Psoas muscle (tissue), 8 donors: ENCODE data around the gene FPGS. TPM values are rescaled to one million over a fixed set of nuclear protein-coding genes. Genes with fewer than 3 reads are reported as not detected.

Experiments used
- ATAC-seq, 4 donors: fragments of 200-7000 bp; cut with Tn5 transposase; one replicate each; pipeline ENCODE4 v1.9.1; 2020; ENCODE audit warnings: moderate library complexity in 3 of 4, mild to moderate bottlenecking in 2 of 4
- DNase-seq, 2 donors: peaks; one replicate each; pipeline ENCODE4 v3.0.0-alpha.2; 2020
- H3K27ac ChIP-seq: fragments of 200-600 bp; one replicate; pipeline ENCODE4 v1.8.0; 2022
- H3K27me3 ChIP-seq, 3 donors: fragments of 200-600 bp in 1 of 3; one replicate each; pipeline versions ENCODE4 v1.6.1 to v1.8.0; 2013 to 2022; ENCODE audit warnings: low read length in 2 of 3, mild to moderate bottlenecking in 2 of 3, moderate library complexity in 1 of 3; ENCODE audit not compliant: insufficient read depth in 3 of 3
- H3K36me3 ChIP-seq, 2 donors: fragments of 200-600 bp in 1 of 2; one replicate each; pipeline versions ENCODE4 v1.6.1 to v1.8.0; 2013 to 2022; ENCODE audit warnings: low read depth in 1 of 2, mild to moderate bottlenecking in 1 of 2, moderate library complexity in 1 of 2; ENCODE audit not compliant: insufficient read depth in 1 of 2
- H3K4me1 ChIP-seq: fragments of 200-600 bp; one replicate; pipeline ENCODE4 v1.8.0; 2022
- H3K4me3 ChIP-seq: fragments of 200-600 bp; one replicate; pipeline ENCODE4 v1.8.0; 2022; ENCODE audit warnings: mild to moderate bottlenecking
- H3K9me3 ChIP-seq: fragments of 200-600 bp; one replicate; pipeline ENCODE4 v1.8.0; 2022
- WGBS, 3 donors: extraction: QIAGEN DNeasy Blood & Tissue Kit; methylation state at CpG; one replicate each; pipeline versions ENCODE4 v1.1.6 to v1.1.7; 2013; 5-methylcytosine and 5-hydroxymethylcytosine counted together
- intact Hi-C, 2 donors: fragments of 100-400 bp; cut with DNase I; formaldehyde crosslinking; loops; one replicate each; pipeline versions ENCODE4 v1.11.0 to v1.14.2; 2022
- polyA plus RNA-seq, 3 donors: library from polyadenylated mRNA; stranded (reverse); fragments of 200-250 nt; gene quantifications; one replicate each; pipeline ENCODE4 v1.2.3, GENCODE V29; 2013
- total RNA-seq, 4 donors: library from RNA; stranded (reverse); fragmentation: NEBNext Ultra II Directional in 2 of 4; extraction: Animal tissue kit (Norgen Biotek cat#: 25700) in 2 of 4; gene quantifications; one replicate each; pipeline versions ENCODE4 v1.2.1 to v1.2.4, GENCODE V29; 2021 to 2023
- TF ChIP-seq, protein P1 (sequence below): fragments of 200-600 bp; IDR thresholded peaks from one replicate; pipeline ENCODE4 v1.8.0; 2022; ENCODE audit warnings: antibody characterized with exemption
- donor health status: healthy with polysubstance abuse.
- donor health status: DM: no; HTN: no; CAD: no; lungs with moderate emphysema.
- donor health status: Bipolar disorder and iron deficiency.
- donor health status: healthy.
- donor health status: DM: yes; HTN: yes; CAD: no.
- donor health status: DM: no; HTN: no; CAD: no.
- donor health status: DM: no; HTN: no; CAD: no.
- donor health status: DM: yes; HTN: yes; CAD: no.

Gene FPGS
- total and polyA plus RNA-seq, 7 donors, result 21.9 to 61.9 (median 39.7) TPM

DNA sequence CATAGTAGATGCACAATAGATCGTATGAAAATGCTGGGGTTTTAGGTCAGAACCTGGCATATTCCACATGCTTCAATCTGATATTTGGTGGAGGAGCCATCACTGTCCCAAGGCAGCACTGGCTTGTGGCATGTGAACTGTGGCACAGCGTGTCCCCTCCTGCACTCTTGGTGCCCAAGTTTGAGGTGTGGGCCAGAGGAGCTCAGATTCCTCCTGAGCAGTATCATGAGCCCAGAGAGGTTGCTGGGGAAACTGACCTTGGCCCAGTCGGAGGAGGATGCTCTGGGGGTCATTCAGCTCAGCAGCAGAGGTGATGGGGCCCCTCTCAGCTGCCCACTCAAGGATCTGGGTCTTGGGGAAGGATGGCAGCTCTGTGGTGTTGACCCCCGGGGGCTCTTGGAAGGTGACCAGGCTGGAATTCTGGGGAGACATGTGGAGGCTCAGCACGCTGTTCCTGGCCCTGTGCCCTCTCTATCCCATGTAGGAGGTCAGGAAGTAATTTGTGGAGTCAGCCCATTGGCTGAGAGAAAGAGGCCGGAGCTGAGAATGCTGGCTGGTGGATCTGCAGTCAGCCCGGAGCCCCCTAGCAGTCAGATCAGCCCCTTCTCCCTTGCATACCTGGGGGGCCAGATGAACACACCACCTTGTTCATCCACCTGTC lies 23.7 kb downstream of the FPGS start:
- intact Hi-C loops, result loop anchor here in 1 of 2 donors (5.0 kb wide), 1 partner anchor 961 kb away; the partner anchor contains the start of gene TBC1D13
- peaks cover 0 to 39% of the 10 kb centered on the region in 2 donors for H3K36me3 ChIP-seq
- H3K9me3 ChIP-seq, result no peaks in the 10 kb centered on the region
- H3K4me1 ChIP-seq, result peaks cover 38% of the 10 kb centered on the region
- ATAC-seq (peak in 1 of 4 donors; percentile 2), DNase-seq (no peak)
- no peak overlapping the region for H3K27ac ChIP-seq
- no peak overlapping the region for H3K4me3 ChIP-seq
- no peaks in the 10 kb centered on the region for H3K27me3 ChIP-seq
- 38 to 54% (median 39%) methylated on average over 7 of the region's 7 CpGs for WGBS, 3 donors
- TF ChIP-seq, protein P1, sequence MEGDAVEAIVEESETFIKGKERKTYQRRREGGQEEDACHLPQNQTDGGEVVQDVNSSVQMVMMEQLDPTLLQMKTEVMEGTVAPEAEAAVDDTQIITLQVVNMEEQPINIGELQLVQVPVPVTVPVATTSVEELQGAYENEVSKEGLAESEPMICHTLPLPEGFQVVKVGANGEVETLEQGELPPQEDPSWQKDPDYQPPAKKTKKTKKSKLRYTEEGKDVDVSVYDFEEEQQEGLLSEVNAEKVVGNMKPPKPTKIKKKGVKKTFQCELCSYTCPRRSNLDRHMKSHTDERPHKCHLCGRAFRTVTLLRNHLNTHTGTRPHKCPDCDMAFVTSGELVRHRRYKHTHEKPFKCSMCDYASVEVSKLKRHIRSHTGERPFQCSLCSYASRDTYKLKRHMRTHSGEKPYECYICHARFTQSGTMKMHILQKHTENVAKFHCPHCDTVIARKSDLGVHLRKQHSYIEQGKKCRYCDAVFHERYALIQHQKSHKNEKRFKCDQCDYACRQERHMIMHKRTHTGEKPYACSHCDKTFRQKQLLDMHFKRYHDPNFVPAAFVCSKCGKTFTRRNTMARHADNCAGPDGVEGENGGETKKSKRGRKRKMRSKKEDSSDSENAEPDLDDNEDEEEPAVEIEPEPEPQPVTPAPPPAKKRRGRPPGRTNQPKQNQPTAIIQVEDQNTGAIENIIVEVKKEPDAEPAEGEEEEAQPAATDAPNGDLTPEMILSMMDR, result no peak

DNA sequence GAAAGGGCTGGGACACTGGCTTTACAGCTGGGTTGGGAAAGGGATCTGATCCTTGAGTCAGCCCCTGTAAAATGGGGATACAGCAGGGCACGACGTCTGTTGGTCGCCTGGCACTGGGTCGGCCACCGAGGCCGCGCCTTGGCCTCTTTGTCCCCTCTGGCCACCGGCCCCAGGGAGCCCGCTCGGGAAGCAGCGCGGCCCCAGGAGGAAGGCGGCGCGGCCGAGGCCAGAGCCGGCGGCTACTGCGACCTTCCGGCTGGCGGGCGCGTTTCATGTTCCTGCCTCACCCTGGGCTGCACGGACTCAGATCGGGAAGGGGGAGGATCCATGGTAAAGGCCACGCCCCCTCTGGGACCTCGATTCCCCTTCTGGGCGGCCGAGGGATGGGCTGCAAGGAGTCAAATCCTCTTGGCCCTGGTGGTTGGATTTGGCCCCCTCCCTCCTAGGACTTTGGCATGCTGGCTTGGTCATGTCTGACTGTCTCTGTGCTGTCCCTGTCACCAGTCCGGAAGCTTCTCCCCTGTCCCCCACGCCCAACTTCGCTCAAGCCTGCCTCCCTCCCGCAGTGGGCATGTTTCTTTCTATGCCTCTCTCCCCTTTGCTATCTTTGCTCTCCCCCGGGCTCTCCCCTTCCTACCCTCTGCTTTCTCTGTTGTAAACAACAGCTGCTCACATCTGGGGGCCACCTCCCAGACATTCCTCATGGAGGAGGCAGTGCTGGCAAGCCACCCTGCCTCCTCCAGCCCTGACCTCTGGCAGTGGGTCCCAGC lies 25.8 kb downstream of the FPGS start:
- no peaks in the 10 kb centered on the region for H3K9me3 ChIP-seq
- WGBS, 3 donors, result 3 to 11% (median 5%) methylated on average over 28 to 34 of the region's 34 CpGs
- DNase-seq, result peak; percentile 91 to 94
- intact Hi-C loops, result loop anchor here in 1 of 2 donors (5.0 kb wide), 1 partner anchor 959 kb away; the partner anchor contains the start of gene TBC1D13
- no peaks in the 10 kb centered on the region for H3K27me3 ChIP-seq
- TF ChIP-seq, protein P1, result peak; percentile 16
- H3K4me1 ChIP-seq, result peaks cover 38% of the 10 kb centered on the region
- H3K27ac ChIP-seq, result peak overlapping the region; percentile 76
- H3K36me3 ChIP-seq, result peaks cover 0 to 35% of the 10 kb centered on the region in 2 donors
- peak overlapping the region; percentile 59 for H3K4me3 ChIP-seq
- peak; percentile 70 to 85 (median 80) for ATAC-seq

DNA sequence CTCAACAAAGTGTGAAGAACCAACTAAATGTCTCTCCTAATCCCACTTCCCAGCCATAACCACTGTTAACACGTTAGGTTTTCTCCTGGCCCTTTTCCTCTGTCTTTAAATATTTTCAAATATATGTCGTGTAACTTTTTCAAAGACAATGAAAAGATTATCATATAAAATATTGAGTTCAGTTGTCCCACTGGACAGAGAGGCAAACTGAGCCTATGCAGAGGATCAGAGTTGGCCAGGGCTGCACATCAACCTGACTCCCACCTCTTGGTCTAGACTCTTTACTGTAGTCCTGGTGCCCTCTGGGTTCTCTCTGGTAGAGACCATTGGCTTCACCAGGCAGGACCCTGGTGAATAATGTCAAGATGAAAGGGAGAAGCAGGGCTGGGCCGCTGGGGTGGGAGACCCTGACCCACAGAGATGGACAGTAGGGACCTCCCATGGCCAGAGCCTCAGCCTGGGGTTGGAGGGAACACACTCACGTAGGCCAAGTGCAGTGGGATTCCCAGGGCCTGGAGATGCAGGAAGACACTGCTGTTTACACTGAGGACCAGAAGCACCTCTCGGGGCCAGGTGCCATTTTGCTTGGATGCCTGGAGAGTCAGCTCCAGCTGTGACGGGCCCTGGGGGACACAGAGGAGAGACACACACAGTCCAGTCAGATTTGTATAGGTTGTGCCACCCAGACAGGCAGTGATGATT lies 26.7 kb downstream of the FPGS start:
- Histone ChIP-seq H3K4me3 (peak overlapping the region; percentile 59), H3K4me1 (peaks cover 38% of the 10 kb centered on the region), H3K9me3 (no peaks in the 10 kb centered on the region), H3K27me3 (no peaks in the 10 kb centered on the region), H3K36me3 (peaks cover 0 to 26% of the 10 kb centered on the region in 2 donors), H3K27ac (peak overlapping the region; percentile 76)
- intact Hi-C loops, result loop anchor here in 1 of 2 donors (5.0 kb wide), 1 partner anchor 958 kb away; the partner anchor contains the start of gene TBC1D13
- ATAC-seq (no peak), DNase-seq (no peak)
- TF ChIP-seq, protein P1, result no peak
- WGBS, 3 donors, result 70 to 79% (median 76%) methylated on average over 6 of the region's 6 CpGs

DNA sequence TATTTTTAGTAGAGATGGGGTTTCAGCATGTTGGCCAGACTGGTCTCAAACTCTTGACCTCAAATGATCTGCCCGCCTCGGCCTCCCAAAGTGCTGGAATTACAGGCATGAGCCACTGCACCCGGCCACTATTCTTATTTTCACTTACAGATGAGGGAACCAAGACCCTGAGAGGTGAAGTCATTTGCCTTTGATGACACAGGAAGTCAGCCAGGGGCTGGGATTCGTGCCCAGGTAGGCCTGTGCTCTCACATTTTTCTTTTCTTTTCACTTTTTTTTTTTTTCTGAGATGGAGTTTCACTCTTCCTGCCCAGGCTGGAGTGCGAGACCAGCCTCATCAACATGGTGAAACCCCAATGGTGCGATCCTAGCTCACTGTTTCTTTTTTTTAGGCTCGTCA lies 29.6 kb downstream of the FPGS start:
- 35 to 59% (median 42%) methylated on average over 7 of the region's 7 CpGs for WGBS, 3 donors
- TF ChIP-seq, protein P1, result no peak
- H3K36me3 ChIP-seq, result peaks cover 0 to 8% of the 10 kb centered on the region in 2 donors
- no peaks in the 10 kb centered on the region for H3K9me3 ChIP-seq
- intact Hi-C loops, result no loop called here
- H3K27me3 ChIP-seq, result no peaks in the 10 kb centered on the region
- DNase-seq (no peak), ATAC-seq (no peak)
- no peak overlapping the region for H3K27ac ChIP-seq
- no peak overlapping the region for H3K4me3 ChIP-seq
- peaks cover 32% of the 10 kb centered on the region for H3K4me1 ChIP-seq
